HG03103 (cell line): ENCODE results near the gene DLEU7.

Experiments used
- ATAC-seq: cut with Tn5 transposase; IDR thresholded peaks from one replicate; pipeline ENCODE4 v1.9.1; 2021; ENCODE audit warnings: low read depth; ENCODE audit not compliant: unreplicated experiment

DLEU7 gene

DNA sequence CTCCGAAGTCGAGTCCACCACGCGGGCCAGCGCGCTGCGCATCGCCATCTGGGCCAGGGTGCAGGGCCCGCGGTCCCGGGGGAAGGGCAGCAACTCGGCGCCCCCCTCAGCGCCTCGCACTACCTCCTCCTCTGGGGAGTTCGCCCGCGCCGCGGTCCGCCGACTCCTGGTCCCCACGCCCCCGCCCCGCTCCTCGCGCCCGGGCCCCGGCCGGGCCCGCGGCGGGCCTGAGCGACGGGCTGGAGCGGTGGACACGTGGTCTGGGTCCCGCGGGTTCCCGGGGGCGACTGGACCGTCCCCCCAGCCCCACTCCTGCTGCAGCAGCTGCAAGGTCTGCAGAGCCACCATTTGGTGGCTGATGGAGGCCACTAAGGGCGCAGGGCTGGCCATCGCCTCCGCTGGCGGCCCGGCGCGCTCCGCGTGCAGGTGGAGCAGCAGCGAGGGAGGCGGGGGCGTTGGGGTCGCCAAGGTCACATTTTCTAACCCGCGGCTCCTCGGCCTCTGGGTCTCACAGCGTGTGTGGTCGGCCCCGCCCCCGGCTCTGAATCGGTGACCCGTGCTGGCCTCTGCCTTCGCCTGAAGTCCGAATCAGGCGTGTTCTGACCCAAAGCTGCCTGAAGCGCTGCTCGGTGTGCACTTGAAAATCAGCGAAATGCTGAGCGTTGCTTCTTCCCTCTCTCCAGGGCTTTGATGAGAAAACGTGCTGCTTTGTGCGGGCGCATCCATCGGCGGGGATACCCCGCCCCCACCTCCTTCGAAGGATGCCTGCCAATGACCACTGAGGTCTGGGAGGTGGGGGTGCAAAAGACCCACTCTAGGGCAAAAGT is at the start of gene DLEU7:
TSS of gene DLEU7 (minus strand) at position 436 of the 827 bp plus-strand sequence. CDS start at position 390, 46 bp downstream.
- ATAC-seq: no peak

DNA sequence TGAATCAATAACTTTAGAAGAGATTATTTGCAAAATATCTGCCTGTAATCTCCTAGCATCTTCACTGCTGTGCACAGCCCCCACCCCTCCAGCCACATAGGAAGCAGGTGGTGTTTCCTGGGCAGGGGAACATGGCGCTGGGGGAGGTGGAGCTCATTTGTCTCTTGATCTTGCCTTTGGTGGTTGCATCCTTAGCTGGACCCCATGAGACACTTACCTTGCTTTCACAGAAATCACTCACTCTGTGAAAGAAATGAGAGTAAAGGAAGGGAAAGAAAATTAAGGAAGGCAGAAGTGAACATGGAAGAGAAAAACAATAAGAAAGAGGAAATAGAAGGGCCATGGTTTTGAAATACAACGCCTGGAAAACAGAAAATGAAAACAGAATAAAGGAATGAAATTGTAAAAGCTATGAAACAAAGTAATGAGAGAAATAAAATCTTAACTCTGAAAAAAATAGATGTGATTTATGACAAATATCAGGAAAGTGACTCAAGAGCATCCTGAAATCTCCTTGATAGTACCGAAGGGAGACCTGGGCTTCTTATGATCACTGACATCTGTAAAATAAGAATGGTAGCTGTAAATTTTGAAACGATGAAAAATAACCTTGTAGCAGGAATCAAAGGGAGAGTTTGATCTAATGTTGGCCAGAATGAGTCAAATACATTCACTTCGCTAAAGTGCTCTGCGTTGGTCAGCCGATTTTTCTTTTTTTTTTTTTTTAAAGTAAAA is 48.9 kb upstream of the DLEU7 start:
- no peak for ATAC-seq

DNA sequence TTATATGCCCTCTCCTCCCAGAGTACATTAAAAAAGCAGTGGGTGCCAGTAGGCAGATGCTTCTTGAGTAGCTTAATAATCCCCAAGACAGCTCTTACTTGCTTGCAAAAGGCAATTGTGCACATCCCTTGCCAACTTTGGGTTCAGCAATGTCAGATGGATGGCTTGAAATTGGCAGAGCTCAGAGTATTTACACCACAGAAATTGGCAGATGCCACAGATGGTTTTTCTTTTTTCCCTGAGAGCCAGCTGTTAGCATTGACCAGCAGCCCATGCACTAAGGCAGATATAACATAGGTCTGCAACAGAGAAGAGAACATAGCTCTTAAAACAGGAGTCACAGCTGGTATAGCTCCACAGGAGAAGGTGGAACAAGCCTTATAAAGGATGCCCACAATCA is 47.7 kb upstream of the DLEU7 start:
- no peak for ATAC-seq

DNA sequence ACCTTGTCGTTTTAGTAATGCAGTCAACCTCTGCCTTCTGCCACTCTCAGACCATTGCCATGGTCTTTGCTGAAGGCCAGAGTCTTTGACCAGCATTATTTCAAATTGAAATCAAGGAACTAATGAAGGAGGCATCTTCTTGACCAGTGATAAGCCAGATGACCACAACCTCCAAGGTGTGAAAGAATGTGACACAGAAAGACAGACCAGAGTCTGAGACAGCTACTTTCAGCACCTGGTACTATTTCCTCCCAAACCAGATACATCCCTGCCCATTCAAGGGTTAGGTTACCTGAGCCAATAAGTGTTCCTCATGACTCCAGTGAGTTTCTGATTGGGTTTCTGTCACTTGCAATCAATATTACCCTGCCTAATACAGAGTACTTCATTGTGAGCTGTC is 45.8 kb upstream of the DLEU7 start:
- no peak for ATAC-seq

DNA sequence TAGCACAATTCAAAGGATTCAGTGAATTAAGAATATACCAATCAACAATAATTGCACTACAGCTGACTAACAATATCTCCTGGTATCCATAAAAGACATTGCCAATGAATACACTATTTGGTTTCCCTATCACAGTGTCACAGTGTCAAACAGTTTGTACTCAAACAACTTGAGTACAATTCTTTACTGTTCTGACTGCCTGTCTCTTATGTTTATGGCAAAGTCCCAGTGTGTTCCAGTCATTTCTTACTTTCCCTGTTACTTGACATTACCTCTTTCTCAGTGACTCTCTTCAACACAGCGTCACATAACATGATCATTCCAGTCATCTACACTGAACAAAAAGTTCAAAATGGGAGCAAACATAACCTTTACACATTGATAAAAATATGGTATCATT is 44.9 kb upstream of the DLEU7 start:
- ATAC-seq: no peak

DNA sequence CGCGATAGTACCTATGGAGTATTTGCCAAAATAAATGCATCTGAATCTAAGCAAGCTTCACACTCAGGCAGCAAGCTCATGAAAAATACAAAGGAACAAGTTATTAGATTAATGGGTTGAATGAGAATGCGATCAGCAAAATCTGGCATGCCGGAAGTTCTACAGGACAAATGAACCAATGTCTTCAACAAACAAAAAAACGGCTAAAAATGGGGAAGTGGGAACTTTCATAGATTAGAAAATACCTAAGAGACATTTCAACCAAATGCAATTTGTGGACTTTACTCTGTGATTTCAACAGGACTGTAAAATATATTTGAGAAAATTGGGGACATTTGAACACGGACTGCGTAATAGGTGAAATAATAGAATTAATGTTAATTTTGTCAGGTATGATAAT is 43.7 kb upstream of the DLEU7 start:
- no peak for ATAC-seq

DNA sequence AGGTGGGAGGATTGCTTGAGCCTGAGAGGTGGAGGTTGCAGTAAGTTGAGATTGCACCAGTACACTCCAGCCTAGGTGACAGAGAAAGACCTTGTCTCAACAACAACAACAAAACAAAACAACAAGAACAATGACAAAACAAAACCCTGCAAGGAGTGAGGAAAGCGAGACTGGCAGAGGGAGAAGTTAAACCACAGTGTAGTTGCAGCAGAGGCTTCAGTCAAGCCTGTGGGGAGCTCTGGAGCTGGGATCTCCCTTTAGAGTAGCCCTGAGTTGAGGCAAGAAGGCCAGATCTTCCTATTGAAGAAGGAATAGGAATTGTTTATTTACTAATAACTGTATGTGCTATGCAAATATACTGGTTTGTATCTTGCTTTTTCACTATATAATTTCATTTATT is 40.8 kb upstream of the DLEU7 start:
- ATAC-seq: no peak

DNA sequence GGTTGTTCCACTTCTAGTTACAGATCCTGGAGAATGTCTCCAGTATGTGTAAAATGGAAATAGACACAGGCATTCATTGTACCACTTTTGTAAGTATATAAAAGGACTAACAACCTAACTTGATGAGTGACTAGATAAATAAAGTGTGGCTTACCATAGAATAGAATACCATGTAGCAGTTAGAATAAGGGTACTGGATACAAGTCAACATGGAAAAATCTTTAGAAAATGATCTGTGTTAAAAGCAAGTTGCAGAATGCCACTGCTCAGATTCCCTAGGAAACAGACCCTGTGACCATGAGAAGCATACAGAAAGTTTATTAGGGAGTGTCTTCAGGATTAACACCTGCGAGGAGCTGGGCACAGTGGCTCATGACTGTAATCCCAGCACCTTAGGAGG is 40.2 kb upstream of the DLEU7 start:
- no peak for ATAC-seq

DNA sequence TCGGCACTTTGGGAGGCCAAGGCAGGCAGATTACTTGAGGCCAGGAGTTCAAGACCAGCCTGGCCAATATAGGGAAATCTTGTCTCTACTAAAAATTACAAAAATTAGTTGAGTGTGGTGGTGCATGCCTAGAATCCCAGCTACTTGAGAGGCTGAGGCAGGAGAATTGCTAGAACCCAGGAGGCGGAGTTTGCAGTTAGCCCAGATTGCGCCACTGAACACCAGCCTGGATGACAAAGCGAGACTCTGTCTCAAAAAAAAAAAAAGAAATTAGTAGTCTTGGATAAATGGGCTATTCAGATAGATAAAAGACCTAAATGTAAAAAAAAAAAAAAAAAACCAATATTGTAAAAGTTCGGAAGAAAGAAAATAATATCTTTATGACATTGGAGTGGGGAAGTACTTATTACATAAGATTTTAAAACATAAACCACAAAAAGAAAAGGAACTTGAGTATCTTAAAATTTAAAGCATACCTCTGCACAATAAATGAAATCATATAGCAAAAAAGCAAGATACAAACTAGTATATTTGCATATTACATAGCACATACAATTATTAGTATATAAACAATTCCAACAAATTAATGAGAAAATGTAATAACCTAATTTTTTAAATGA is 39.4 kb upstream of the DLEU7 start:
- no peak for ATAC-seq

DNA sequence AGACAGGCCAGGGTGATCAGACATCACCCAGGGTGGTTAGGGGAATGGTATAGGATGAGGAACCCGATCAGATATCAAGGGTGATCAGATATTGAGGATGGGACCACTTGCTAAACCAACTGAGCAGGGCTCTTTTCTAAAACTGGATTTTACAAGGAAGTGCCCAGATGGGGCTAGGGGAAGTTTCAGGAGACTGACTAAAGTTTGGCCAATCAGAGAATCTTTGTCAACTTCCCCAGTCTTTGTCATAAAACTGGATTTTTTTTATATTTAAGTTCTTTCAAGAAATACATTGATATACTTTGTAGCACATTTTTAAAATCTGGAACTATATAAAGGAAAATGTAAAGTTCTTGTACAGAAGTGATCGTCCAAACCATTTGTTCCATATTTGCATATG is 30.5 kb upstream of the DLEU7 start:
- ATAC-seq: no peak

DNA sequence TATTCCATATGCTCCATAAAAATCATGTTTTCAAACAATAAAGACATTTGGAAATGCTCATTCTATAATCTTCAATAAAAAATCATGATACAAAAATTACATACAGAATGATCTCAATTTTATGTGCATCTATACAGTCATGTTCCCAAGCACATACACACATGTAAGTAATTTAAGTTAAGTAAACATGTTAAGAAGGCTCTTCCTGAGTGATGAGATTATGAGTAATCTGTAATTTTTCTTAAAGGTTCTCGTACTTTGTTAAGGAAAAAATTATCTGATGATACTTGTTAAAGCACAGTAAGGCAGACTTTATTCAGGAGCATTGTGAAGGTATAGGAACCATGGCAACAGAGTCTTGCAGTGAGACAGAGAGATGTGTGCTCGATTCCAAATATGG is 30.0 kb upstream of the DLEU7 start:
- no peak for ATAC-seq

DNA sequence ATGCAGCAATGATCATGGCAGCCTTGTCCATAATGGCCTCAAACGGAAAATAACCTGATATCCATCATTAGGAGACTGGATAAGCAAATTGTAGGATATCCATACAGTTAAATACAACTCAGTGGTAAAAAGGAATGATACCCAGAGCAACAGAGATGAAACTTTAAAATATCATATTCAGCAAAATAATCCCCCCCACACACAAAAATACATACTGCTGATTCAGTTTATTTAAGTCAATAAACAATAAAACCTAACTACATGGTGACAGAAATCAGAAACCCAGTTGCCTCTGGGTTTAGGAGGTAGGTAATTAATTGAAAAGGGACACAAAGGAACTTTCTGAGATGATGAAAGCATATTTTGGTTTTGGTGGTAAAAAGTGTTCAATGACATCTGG is 27.9 kb upstream of the DLEU7 start:
- ATAC-seq: no peak

DNA sequence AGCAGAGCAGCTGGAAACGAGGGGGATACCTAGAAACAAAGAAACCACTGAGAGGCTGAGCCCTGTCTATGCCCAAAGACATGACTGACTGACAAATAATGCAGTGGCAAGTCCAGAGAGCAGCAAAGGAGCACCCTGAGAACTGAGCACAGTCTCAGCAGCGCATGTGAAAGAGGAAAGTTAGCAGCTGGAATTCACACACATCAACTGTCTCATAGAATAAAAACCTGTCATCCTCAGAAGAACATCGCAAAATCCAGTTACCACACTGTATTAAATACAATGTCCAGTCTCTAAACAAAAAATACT is 24.1 kb upstream of the DLEU7 start:
- ATAC-seq: no peak

DNA sequence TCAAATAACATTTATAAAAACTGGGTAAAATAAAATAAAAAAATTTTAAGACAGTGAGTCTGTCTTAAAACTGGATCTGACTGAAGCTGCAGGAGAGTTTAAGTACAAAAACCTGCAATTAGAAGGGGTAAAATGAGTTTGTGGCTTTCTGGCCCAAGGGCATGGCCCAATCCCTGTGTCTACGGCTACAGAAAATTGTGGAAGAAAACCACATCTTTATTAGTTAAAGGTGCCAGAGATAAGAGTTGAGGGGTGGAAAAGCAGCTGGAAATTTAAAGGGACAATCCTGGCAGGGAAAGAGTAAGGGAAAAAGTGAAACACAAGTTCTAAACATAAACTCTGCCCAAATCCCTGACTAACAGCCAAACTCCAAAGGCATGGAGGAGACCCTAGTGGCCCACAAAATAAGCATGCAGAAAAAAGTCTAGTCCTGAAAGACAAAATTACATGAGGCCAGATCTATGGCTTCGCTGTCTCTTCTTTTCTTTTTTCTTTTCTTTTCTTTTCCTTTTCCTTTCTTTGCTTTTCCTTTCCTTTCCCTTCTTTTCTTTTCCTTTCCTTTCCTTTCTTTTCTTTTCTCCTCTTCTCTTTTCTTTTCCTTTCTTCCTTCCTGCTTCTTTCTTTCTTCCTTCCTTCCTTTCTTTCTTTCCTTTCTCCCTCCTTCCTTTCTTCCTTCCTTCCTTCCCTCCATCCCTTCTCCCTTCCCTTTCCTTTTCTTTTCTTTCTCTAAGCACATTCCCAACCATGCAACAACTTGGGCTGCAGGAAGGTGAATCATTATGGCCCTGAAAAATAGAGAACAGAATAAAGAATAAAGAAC is 23.5 kb upstream of the DLEU7 start:
- no peak for ATAC-seq

DNA sequence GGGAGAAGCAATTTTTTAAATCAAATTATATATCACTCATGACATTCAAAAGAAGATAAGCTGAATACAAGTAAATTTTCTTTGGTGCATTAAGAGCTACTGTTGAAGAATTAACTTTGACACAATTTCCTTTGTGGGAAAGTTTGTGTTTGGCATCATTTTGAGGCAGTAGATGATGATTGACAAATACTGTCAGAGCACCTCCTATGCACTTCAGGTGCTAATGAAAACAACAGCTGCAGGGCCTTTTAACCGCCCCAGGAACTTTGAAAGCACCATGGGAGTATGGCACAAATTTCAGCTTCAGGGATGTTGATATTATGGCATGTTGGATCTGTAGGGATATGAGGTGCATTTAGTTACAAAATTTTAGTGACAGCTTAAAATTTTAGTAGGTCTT is 21.0 kb upstream of the DLEU7 start:
- ATAC-seq: no peak

DNA sequence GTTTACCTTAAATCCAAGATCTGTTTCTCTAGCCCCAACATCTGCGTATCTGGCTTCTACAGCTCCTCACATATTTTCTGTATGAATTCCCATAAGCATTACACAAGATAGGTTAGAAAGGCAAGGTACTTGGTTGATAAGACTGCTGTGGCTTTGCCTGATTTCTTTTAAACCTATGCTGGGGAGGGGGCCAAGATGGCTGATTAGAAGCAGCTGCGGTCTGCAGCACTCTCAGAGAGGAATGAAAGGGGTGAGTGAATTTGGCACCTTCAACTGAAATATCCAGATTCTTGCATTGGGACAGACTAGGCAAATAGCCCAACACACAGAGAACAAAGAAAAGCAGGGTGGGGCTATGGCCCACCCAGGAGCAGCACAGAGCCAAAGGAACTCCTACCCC is 12.2 kb upstream of the DLEU7 start:
- ATAC-seq: no peak

DNA sequence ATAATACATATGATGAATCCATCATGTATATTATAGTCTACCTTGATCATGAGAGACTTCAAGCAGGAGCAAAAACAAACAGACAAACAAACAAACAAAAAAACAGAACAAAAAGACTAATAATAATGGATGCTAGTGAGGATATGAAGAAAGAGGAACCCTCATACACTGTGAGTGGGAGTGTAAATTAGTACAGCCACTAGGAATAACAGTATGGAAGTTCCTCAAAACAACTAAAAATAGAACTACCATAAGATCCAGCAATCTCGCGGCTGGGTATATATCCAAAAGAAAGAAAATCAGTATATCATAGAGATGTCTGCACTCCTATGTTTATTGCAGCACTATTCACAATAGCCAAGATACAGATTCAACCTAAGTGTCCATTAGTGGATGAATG is 7.0 kb upstream of the DLEU7 start:
- no peak for ATAC-seq

DNA sequence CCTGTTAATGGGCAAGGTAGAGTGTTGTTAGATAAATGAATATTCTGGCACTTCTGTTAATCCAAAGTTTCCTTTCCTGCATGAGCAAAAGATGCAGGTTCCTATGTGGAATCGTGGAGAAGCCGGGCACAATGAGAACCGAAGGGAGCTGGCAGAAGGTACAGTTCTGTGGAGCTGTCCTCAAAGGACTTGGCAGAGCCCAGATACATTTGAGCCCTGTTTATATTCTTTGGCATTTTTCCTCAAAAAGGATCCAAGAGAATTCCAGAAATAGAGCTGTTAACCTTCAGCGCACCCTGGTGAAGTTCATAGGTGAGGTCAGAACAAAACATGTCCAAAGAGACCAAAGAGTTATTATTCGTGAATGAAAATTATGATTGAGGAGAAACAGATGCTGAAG is 4.0 kb upstream of the DLEU7 start:
- ATAC-seq: no peak

DNA sequence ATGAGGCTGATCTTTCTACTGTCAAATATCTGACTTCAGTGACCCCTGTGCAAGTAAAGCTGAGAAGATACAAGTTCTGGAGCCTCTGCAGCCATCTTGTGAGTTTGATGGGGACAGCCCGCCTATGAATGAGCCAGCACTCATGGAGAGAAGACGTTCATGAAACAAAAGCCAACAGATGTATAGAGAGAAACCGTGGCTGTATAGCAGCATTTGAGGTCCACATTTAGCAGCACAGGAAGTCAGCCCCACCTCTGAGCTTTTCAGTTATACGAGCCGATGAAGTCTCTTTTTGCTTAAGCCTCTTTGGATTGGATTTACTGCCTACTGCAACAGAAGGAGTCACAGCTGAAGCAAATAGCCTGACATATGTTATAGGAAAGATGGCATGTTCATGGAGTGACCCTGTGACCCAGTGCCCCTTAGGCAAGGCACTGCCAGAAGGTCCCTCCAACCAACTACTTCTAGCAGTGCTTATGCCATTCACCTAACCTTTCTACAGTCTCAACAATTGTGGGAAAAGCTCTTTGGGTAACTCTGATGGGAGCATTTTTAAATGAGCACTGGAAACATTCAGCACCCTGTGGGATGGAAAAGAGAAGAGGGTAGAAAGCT is 3.5 kb upstream of the DLEU7 start:
- ATAC-seq: no peak

DNA sequence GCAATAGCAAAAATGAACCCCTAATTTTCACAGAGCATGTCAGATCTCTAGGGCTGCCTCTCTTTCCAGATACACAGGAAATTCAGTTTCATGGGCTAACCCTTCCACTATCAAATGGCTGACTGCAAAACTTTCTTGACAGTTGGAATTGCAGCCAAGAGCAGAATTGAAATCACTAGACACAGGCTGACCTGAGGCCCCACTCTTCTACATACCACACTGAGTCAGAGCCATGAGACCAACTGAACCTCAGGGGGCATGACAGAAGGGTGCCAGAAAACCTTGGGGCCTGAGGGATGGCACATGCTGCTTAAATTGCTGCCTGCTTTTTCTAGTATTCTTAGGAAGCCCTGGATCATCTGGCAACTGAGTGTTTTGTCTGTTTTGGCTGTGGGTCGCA is 1.7 kb upstream of the DLEU7 start:
- no peak for ATAC-seq
